ENCODE results near the gene SEPTIN10. TPM values are rescaled to one million over a fixed set of nuclear protein-coding genes. Genes with fewer than 3 reads are reported as not detected.
"Not testable (repeated sequence)": the region's sequence is repeated elsewhere in the genome, so short reads cannot be mapped to it uniquely, and the experiment has no call there.

SEPTIN10 gene
- total RNA-seq, 2 donors from 2014 or later = 44.9 to 46.5 TPM

DNA sequence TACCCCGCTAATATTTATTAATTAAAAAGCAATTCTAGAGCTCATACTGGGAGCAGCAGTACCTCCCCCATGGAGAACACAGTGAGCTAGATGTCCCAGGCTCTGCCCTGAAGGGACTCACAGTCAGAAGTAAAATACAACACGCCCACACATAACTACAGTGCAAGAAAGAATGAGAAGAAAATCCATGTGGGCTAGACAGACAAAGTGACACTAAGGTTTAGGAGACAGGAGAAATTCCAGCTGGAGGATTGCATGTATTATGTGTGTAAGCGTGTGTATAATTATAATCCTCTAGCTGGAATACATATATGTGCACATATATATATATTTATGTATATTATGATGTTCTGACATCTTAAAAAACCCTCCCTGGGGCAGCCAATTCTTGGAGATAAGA lies 16.1 kb upstream of the SEPTIN10 start:
- no peaks in the 10 kb centered on the region for H3K36me3 ChIP-seq (replicated peaks in 1 of 2; ENCODE audit: insufficient read depth in 1 of 2, low read depth in 2 of 2)
- TF ChIP-seq, protein P1, sequence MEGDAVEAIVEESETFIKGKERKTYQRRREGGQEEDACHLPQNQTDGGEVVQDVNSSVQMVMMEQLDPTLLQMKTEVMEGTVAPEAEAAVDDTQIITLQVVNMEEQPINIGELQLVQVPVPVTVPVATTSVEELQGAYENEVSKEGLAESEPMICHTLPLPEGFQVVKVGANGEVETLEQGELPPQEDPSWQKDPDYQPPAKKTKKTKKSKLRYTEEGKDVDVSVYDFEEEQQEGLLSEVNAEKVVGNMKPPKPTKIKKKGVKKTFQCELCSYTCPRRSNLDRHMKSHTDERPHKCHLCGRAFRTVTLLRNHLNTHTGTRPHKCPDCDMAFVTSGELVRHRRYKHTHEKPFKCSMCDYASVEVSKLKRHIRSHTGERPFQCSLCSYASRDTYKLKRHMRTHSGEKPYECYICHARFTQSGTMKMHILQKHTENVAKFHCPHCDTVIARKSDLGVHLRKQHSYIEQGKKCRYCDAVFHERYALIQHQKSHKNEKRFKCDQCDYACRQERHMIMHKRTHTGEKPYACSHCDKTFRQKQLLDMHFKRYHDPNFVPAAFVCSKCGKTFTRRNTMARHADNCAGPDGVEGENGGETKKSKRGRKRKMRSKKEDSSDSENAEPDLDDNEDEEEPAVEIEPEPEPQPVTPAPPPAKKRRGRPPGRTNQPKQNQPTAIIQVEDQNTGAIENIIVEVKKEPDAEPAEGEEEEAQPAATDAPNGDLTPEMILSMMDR (IDR thresholded peaks at IDR 0.05) = no peak
- no peak for TF ChIP-seq POLR2A (IDR thresholded peaks at IDR 0.05)
- intact Hi-C loops (cut with DNase I) = no loop called here
- no peaks in the 10 kb centered on the region for H3K27me3 ChIP-seq
- WGBS, 2 donors = 72 to 76% methylated on average over 3 of the region's 3 CpGs
- no peaks in the 10 kb centered on the region for H3K4me1 ChIP-seq
- no peak overlapping the region for H3K27ac ChIP-seq
- ATAC-seq (no peak), DNase-seq (no peak)
- no peak overlapping the region for H3K4me3 ChIP-seq
- no peaks in the 10 kb centered on the region for H3K9me3 ChIP-seq

DNA sequence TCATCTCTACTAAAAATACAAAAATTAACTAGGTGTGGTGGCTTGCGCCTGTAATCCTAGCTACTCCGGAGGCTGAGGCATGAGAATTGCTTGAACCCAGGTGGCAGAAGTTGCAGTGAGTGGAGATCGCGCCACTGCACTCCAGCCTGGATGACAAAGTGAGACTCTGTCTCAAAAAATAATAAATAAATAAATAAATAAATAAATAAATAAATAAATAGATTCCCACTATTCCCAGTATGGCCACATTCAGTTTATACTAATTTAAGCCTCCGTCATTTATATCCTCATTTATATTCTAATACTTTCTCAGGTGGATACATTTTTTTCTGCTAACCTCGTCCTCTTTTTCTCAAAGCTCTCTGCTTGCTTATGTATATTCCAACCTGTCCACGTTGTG lies 14.6 kb upstream of the SEPTIN10 start:
- DNase-seq; H3K4me1 ChIP-seq; H3K27me3 ChIP-seq; H3K9me3 ChIP-seq; H3K36me3 ChIP-seq (replicated peaks in 1 of 2; ENCODE audit: insufficient read depth in 1 of 2, low read depth in 2 of 2); H3K27ac ChIP-seq; ATAC-seq; intact Hi-C loops (cut with DNase I); H3K4me3 ChIP-seq: not testable (repeated sequence)
- 78 to 80% methylated on average over 7 of the region's 7 CpGs for whole genome bisulfite sequencing, 2 donors

DNA sequence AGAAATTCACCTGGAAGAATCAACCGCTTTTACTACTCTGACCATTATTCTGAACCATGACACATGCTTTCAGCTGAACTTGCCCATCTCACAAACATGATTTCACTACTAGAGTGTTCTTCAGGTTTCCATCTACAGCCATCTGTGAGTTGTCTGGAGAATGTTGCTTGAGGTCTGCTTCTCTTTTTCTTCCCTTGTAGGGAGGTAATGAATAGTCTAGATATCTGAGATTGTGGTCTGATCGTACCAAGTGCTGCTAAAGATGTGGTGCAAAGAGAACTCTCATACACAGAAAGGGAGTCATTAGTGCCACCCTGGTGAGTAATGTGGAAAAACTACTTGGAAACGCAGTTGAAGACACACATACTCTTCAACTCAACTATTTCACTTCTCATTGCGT lies 10.6 kb upstream of the SEPTIN10 start:
- ATAC-seq (no peak), DNase-seq (no peak)
- Histone ChIP-seq H3K4me1 (no peaks in the 10 kb centered on the region), H3K9me3 (no peaks in the 10 kb centered on the region), H3K4me3 (no peak overlapping the region), H3K27ac (no peak overlapping the region), H3K27me3 (no peaks in the 10 kb centered on the region), H3K36me3 (replicated peaks in 1 of 2; ENCODE audit: insufficient read depth in 1 of 2, low read depth in 2 of 2) (no peaks in the 10 kb centered on the region)
- TF ChIP-seq, protein P1 (IDR thresholded peaks at IDR 0.05) = no peak
- no peak for TF ChIP-seq POLR2A (IDR thresholded peaks at IDR 0.05)
- WGBS, 2 donors = 73 to 76% methylated on average over 4 of the region's 4 CpGs
- intact Hi-C loops (cut with DNase I) = no loop called here

DNA sequence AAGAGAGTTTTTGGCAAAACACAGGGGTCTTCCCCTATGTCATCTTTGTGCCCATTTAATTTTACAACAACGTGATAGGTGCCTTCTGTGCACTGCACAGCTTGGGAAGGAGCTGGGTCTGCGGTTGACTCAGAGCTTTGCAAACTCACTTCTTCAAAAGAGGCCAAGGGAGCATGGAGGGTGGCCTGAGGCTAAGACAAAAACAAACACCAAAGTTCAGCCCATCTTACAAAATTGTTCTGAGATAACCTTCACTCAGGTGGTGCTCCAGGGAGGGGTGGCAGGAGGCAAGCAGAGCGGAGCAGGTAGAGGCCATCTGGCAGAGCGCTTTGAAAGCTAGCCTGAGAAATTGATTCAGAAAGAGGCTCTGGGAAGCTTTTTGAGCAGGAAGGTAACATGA lies 10.2 kb upstream of the SEPTIN10 start:
- Histone ChIP-seq H3K27me3 (no peaks in the 10 kb centered on the region), H3K36me3 (replicated peaks in 1 of 2; ENCODE audit: insufficient read depth in 1 of 2, low read depth in 2 of 2) (no peaks in the 10 kb centered on the region), H3K27ac (no peak overlapping the region), H3K9me3 (no peaks in the 10 kb centered on the region), H3K4me1 (no peaks in the 10 kb centered on the region), H3K4me3 (no peak overlapping the region)
- intact Hi-C loops (cut with DNase I) = no loop called here
- DNase-seq (no peak), ATAC-seq (no peak)
- 92 to 95% methylated on average over 4 of the region's 4 CpGs for WGBS, 2 donors
- TF ChIP-seq, protein P1 (IDR thresholded peaks at IDR 0.05) = no peak
- TF ChIP-seq POLR2A (IDR thresholded peaks at IDR 0.05) = no peak

DNA sequence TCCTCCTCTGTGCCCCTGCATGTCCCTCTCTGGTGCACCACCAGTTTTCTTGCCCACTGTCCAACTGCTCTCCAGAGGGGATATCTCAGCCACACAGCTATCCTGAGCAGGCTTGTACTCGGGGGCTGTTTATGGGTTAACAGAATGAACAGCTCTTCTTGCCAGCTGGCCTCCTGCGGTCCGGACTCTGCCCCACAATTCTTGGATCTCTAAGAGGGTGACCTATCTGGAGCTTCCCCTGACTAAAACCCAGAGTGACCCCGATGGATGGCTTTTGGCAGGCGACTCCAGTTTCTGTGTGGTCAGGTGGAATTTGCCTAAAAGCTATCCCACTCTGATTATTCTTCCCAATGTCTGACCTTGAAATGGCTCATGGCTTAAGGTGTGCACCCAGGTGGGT lies 9.5 kb upstream of the SEPTIN10 start:
- TF ChIP-seq, protein P1 (IDR thresholded peaks at IDR 0.05) = no peak
- no peak for TF ChIP-seq POLR2A (IDR thresholded peaks at IDR 0.05)
- H3K4me3 ChIP-seq = no peak overlapping the region
- intact Hi-C loops (cut with DNase I) = no loop called here
- 41 to 67% methylated on average over 3 to 5 of the region's 5 CpGs for WGBS, 2 donors
- H3K27me3 ChIP-seq = no peaks in the 10 kb centered on the region
- H3K4me1 ChIP-seq = no peaks in the 10 kb centered on the region
- H3K9me3 ChIP-seq = no peaks in the 10 kb centered on the region
- DNase-seq (no peak), ATAC-seq (no peak)
- H3K27ac ChIP-seq = no peak overlapping the region
- H3K36me3 ChIP-seq (replicated peaks in 1 of 2; ENCODE audit: insufficient read depth in 1 of 2, low read depth in 2 of 2) = no peaks in the 10 kb centered on the region

Data from body of pancreas (tissue), 4 donors.